ENCODE results near the gene PSTPIP2.
A peak's percentile ranks its signal among the peaks of the same experiment; 100 is the strongest.
"Not testable (repeated sequence)": the region's sequence is repeated elsewhere in the genome, so short reads cannot be mapped to it uniquely, and the experiment has no call there.

The PSTPIP2 gene, protein sequence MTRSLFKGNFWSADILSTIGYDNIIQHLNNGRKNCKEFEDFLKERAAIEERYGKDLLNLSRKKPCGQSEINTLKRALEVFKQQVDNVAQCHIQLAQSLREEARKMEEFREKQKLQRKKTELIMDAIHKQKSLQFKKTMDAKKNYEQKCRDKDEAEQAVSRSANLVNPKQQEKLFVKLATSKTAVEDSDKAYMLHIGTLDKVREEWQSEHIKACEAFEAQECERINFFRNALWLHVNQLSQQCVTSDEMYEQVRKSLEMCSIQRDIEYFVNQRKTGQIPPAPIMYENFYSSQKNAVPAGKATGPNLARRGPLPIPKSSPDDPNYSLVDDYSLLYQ

GRCh38 chr18:46071653-46072375 is at the start of gene PSTPIP2:
TSS of gene PSTPIP2 (minus strand) at chr18:46072260. CDS start at chr18:46072188, 72 bp downstream.
- peak; percentile 62 for DNase-seq (ENCODE audit: low spot score)

GRCh38 chr18:46113751-46114150 is 41.7 kb upstream of the PSTPIP2 start:
- no peak for DNase-seq (ENCODE audit: low spot score)

- no peak for DNase-seq (ENCODE audit: low spot score)
Observed at GRCh38 chr18:46110406-46110805, 38.3 kb upstream of the PSTPIP2 start.

DNA sequence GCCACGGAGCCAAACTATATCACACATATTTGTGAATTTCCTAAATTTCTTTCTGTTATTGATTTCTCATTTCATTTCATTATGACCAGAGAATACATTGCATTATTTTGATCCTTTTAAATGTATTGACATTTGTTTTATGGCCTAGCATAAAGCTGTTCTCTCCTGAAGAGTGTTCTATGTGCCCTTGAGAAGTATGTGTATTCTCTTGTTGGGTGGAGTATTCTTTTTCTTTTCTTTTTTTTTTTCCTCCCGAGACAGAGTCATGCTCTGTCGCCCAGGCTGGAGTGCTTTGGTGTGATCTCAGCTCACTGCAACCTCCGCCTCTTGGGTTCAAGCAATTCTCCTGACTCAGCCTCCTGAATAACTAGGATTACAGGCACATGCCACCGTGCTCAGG is 37.3 kb upstream of the PSTPIP2 start:
- no peak for DNase-seq (ENCODE audit: low spot score)

GRCh38 chr18:46104128-46104911 is 32.3 kb upstream of the PSTPIP2 start, which contains the start of gene HAUS1:
TSS of gene HAUS1 (plus strand) at chr18:46104385. CDS start at chr18:46104412, 27 bp downstream.
- peak; percentile 80 for DNase-seq (ENCODE audit: low spot score)

DNA sequence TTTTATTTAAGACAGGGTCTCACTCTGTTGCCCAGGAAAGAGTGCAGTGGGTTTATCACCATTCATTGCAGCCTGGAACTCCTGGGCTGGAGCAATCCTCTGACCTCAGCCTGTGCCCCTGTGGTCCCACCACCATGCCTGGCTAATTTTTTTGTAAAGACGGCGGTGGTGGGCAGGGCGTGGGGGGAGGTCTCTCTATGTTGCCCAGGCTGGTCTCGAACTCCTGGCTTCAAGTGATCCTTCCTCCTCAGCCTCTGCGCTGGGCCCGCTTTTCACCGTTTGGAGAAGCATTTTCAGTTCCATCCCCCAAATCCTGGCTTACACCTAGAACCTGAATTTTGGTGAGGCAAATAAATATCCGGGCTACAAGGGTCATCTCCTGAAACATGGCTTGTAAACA is 27.4 kb upstream of the PSTPIP2 start:
- no peak for DNase-seq (ENCODE audit: low spot score)

- no peak for DNase-seq (ENCODE audit: low spot score)
Observed at GRCh38 chr18:46098616-46098933, 26.5 kb upstream of the PSTPIP2 start.

DNA sequence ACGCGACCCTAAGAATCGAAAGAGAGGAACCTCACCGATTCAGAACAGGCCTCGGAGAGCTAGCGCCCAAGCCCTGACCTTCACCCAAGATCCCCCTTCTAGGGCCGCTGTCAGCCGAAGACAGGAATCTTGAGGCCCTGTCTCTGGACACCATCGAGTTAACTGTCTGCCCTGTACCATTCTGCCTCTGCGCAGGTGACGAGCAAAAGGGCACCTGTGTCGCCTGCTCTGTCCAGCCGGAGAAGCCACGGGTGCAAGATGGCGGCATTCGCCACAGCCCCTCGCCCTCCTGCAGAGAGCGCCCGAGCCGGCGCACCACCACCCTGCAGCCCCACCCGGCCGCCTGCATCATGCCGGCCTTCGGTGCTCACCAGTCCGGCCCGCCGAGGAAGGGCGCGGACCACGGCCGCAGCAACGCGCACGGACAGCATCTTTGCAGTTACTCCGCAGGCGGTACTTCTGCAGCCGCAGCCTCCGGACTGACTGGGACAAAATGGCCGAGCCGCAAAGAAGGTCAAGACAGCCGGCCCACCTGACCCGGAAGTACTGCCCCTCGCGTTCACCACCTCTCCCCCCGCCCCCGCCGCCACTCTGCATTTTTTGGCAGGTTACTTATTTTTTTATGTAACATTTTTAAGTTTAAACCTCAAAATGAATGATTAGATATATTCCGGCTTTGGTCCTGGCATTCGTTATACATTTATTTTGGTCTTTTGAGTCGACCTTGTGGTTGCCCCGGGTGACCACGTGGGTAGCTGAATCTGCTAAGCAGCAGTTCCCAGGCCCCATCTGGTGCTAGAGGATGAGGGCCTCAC is 25.9 kb upstream of the PSTPIP2 start, which contains the start of gene ATP5F1A:
ATP5F1A (minus strand) TSS at position 496 of the 815 bp plus-strand sequence; CDS start at position 431, 65 bp downstream.
- peak; percentile 80 for DNase-seq (ENCODE audit: low spot score)

DNA sequence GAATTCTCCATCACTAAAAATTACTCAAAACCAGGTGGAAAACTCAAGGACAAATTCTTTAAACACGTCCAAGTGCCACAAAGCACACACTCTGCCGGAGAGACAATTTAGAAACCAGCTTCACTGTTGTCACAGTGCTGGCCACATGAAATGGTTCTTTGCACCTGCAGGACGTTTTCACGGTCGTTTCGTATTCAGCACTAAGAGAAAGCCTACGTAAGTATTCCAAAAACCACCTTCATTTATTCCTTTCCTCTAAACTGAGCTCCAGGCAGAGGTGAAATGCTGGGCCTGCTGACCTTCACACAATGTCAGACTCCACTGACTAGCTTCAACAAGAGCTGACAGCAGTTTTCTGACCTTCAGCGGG is 25.4 kb upstream of the PSTPIP2 start:
- no peak for DNase-seq (ENCODE audit: low spot score)

DNA sequence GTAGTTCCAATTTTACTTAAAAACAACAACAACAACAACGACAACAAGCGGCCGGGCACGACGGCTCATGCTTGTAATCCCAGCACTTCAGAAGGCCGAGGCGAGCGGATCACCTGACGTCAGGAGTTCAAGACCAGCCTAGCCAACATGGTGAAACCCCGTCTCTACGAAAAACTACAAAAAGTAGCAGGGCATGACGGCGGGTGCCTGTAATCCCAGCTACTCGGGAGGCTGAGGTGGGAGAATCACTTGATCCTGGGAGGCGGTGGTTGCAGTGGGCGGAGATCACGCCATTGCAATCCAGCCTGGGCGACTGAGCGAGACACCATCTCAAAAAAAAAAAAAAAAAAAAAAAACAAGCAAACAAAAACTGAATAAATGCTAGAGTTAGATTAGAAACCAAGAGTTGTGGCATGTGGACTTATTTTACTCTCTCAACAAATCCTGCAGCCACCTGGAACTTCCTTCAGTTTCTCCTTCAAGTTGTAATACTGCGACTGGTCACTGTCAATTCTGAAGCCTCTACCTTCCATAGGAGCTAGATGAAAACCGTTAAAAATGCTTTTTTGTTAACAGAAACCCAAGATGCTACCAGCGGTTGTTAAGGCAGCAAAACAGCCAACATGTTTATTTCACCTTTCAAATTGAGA is 24.7 kb upstream of the PSTPIP2 start:
- no peak for DNase-seq (ENCODE audit: low spot score)

DNA sequence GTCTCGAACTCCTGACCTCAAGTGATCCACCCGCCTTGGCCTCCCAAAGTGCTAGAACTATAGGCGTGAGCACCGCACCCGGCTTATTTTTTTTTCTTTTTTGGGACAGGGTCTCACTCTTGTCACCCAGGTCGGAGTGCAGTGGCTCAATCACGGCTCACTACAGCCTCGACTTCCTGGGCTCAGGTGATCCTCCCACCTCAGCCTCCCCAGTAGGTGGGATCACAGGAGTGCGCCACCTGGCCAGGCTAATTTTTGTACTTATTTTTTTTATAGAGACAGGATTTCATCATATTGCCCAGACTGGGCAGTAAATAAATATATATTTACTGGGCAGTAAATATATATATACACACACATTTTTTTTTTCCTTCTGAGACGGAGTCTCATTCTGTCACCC is 23.5 kb upstream of the PSTPIP2 start:
- DNase-seq (ENCODE audit: low spot score): no peak

DNA sequence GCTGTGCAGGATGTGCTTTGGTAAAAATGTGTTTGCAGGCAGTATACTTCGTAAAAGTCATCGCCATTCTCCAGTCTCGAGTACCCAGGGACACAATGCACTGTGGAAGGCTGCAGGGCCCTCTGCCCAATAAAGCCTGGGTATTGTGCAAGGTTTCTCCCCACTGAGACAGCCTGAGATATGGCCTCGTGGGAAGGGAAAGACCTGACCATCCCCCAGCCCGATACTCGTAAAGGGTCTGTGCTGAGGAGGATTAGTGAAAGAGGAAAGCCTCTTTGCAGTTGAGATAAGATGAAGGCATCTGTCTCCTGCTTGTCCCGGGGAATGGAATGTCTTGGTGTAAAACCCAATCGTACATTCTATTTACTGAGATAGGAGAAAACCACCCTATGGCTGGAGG is 16.4 kb upstream of the PSTPIP2 start:
- not testable (repeated sequence) for DNase-seq (ENCODE audit: low spot score)

- no peak for DNase-seq (ENCODE audit: low spot score)
Observed at GRCh38 chr18:46084431-46084830, 12.4 kb upstream of the PSTPIP2 start.

GRCh38 chr18:46080156-46080555 is 8.1 kb upstream of the PSTPIP2 start:
- DNase-seq (ENCODE audit: low spot score): no peak

GRCh38 chr18:46079336-46079735 is 7.3 kb upstream of the PSTPIP2 start:
- no peak for DNase-seq (ENCODE audit: low spot score)

DNA sequence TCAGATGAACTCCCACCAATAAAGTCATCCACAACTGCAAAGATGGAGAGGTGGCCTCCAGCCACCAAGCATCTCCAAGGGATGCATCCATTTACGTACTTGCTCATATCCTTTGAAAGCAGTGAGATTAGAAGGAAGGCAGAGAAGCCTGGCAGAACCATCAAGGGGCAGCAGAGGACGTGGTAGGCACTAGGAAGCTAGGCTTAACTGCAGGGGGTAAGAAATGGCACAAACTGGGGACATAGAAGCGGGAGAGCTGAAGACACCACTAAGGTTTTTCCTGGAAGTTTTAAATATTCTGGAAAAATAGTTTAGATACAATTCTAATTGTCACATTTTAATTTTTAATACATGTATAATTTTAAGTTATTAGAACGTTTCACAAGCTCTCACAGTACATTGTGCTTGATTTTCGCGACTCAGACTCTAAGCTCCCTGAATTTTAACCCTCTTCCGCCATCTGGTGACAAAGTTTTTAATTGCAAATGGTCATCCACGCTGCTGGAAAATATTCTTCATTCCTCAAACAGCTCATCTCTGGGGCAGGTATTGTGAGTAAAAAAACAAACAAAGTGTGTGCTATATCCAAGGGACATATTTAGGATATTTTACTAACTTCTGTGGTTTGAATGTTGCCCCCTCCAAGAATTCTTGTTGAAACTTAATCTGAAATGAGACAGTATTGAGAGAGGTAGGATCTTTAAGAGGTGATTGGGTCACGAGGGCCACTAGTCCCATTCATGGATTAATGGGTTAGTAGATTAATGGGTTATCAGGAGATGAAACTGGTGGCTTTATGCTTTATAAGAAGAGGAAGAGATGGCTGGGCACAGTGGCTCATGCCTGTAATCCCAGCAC is 1.6 kb upstream of the PSTPIP2 start:
- peak; percentile 81 for DNase-seq (ENCODE audit: low spot score)

DNA sequence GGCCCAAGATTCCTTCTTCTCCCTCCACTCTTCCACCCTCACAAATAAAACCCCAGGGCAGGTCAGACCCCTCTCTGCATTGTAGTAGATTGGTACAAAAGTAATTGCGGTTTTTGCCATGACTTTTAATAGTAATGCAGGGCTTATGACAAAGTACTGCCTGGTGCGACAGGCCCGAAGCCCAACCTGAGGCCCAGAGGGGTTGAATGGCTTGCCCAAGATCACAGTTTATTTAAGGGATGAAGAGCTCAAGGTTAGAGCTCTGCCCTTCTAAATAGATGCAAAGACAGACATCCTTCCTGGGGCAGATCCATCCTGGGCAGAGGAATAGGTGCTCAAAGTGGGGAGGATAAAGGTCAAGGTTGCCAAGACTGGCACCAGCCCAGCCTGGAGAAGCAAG is 899 bp upstream of the PSTPIP2 start:
- no peak for DNase-seq (ENCODE audit: low spot score)

- DNase-seq (ENCODE audit: low spot score): no peak
Observed at GRCh38 chr18:46072376-46072867, 362 bp upstream of the PSTPIP2 start.

GRCh38 chr18:46070815-46071652 is 1.0 kb downstream of the PSTPIP2 start:
- DNase-seq (ENCODE audit: low spot score): no peak
